GM19035 (cell line): ENCODE measurements around the gene MAJIN.
"Not testable (repeated sequence)": the region's sequence is repeated elsewhere in the genome, so short reads cannot be mapped to it uniquely, and the experiment has no call there.

ENCODE experiments used
- ATAC-seq: cut with Tn5 transposase; IDR thresholded peaks from one replicate; pipeline ENCODE4 v1.9.1; 2021; ENCODE audit not compliant: unreplicated experiment

The MAJIN gene

GRCh38 chr11:64990222-64990923 is 18.5 kb upstream of the MAJIN start:
- ATAC-seq: no peak

GRCh38 chr11:64989416-64989815 is 17.5 kb upstream of the MAJIN start:
- ATAC-seq: no peak

GRCh38 chr11:64987998-64988854 is 16.3 kb upstream of the MAJIN start:
- no peak for ATAC-seq

DNA sequence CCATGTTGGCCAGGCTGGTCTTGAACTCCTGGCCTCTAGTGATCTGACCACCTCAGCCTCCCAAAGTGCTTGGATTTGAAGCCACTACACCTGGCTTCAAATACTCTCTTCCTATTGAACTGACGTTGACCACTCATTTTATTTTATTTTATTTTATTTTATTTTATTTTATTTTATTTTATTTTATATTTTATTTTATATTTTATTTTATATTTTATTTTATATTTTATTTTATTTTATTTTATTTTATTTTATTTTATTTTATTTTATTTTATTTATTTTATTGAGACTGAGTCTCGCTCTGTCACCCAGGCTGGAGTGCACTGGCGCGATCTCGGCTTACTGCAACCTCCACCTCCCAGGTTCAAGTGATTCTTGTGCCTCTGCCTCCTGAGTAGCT is 11.4 kb upstream of the MAJIN start:
- not testable (repeated sequence) for ATAC-seq

GRCh38 chr11:64976651-64977050 is 4.7 kb upstream of the MAJIN start:
- no peak for ATAC-seq

GRCh38 chr11:64974124-64974523 is 2.2 kb upstream of the MAJIN start:
- ATAC-seq: no peak

- no peak for ATAC-seq
These were observed 1.2 kb downstream of the MAJIN start for GRCh38 chr11:64970731-64971151.

- no peak for ATAC-seq
These were observed 2.7 kb downstream of the MAJIN start for GRCh38 chr11:64969209-64969608.

DNA sequence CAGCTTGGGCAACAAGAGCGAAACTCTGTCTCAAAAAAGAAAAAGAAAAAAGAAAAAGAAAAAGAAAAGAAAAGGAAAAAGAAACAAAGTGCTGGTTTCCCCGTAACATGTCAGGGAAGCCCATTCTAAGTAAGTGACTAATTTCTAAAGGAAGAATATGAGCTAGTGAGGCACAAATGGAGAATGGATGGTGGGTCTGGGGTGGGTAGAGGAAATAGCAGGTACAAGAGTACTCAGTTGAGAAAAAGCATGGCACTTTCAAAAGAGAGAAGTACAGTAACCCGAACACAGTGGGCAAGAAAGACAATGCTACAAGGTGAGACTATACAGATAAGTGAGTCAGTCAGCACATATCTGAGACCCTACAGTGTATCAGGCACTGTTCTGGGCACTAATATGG is 4.5 kb downstream of the MAJIN start:
- ATAC-seq: no peak

DNA sequence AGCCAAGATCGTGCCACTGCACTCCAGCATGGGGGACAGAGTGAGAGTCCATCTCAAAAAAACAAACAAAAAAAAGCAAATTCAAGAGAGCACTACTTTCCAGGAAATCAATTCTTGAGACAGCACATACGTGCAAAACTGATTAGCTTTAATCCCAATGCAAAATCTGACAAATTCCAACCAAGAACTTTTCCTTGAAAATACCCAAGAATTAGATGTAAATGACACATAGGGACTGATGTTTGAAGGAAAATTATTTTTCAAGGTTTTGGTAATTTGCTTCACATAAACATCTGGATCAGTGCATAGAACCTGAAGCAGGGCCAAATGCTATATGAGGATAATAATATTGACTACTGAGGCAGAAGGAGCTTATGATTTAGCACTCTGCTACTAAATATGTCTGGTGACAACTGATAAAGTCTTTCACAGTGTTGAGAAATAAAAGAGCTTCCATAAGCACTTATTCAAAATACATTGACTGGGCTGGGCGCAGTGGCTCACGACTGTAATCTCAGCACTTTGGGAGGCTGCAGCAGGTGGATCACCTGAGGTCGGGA is 8.8 kb downstream of the MAJIN start:
- ATAC-seq: no peak

GRCh38 chr11:64960719-64961118 is 11.2 kb downstream of the MAJIN start:
- ATAC-seq: no peak

- no peak for ATAC-seq
These were observed 12.4 kb downstream of the MAJIN start for GRCh38 chr11:64959498-64959897.

- ATAC-seq: no peak
These were observed 17.7 kb downstream of the MAJIN start for GRCh38 chr11:64954201-64954600.

DNA sequence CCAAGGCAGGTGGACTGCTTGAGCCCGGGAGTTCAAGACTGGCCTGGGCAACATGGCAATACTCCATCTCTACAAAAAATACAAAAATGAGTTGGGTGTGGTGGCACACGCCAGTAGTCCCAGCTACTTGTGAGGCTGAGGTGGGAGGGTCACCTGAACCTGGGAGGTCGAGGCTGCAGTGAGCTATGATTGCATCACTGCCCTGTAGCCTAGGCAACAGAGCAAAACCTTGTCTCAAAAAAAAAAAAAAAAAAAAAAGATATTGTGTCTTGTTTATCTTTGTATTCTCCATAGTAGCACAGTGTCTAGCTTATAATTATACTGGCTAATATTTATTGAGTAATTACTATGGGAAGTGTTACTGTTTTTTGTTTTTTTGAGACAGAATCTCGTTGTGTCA is 20.4 kb downstream of the MAJIN start:
- ATAC-seq: no peak

GRCh38 chr11:64947208-64947814 is 24.6 kb downstream of the MAJIN start:
- no peak for ATAC-seq

DNA sequence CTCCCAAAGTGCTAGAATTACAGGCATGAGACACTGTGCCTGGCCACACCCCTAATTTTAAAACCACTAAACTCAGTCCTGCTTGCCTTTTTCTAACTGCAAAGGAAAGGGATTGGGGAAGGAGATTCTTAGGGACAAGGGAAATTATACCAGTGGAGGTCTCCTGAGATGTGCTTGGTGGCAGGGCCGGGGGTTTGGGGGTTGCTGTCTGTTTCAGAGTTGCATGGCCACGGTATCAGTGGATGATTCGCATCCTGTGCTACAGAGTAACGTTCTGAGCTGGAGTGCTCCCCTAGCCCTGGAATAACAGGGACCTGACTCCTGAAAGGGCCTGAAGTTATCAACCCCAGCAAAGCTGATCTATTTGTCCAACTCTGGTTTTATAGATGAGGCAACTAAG is 35.4 kb downstream of the MAJIN start:
- ATAC-seq: no peak

DNA sequence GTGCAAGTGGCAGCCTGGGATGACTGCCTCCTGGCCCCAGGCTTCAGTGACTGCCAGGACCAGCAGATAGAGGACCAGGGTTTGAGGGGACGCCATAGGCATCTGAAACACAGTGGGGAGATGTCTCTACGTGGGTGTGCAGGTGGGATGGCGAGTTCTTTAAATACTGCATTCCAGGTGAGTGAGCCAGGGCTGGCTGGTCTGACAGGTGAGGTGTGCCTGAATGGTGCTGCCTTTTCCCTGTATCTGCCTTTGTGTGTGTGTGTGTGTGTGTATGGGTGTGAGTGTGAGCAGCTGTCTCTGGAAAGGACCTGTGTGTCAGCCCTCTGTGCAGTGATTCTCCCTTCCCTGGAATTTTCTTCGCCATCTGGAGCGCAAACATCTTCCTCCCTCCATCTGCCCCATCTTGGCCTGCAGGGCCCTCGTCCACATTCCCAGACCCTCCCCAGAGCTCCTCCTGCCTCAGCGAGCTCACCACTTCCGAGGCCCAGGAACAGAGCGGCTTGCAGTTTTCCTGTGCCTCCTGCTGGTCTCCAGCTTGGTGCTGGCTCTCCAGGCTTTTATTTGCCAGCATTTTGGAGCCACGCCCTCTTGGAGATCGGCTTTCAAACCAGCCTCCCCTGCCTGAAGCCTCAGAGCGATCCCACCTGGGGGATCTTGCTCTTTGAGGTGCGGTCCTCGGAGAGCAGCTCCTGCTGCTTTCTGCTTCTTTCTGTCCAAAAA is 36.4 kb downstream of the MAJIN start, which contains the start of gene GPHA2:
Gene GPHA2 (minus strand): TSS at position 535 of the 723 bp plus-strand sequence. CDS start 433 bp downstream, at position 102.
- ATAC-seq: no peak

DNA sequence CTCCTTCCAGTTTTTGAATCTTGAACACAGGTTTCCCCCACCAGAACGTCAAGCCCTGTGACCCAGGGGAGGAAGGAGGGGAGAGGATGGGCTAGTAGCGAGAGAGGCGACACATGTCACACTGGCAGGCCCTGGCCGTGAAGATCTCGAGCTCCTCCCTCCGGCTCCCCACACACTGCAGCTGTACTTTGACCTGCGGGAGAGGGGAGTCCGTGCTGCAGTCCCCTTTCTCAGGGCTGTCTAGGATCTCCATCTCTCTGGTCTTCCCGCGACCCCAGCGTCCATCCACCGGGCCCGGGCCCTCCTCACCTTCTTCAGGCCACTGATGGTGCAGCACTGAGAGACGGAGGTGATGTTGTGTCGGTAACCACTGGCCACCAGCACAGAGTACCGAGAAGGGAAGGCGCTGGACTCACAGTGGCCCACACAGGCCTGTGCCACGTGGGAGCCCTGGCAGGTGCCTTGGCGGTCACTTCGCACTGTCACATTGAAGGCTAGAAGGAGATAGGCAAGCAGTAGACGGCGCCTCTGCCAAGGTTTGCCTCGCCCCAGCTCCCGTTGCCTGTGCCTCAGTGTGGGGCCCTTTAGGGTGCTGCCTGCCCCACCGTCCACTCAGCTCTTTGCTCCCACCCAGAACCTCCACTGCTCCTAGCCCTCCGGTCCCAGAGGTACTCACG is 37.1 kb downstream of the MAJIN start:
- ATAC-seq: no peak

- no peak for ATAC-seq
These were observed 37.8 kb downstream of the MAJIN start for GRCh38 chr11:64933935-64934681.
